ENCODE results near the gene RNF208. TPM values are rescaled to one million over a fixed set of nuclear protein-coding genes. Genes with fewer than 3 reads are reported as not detected.

RNF208 gene
- total RNA-seq, 2 donors from 2014 or later = 5.9 to 7.9 TPM

GRCh38 chr9:137186385-137186784 is 35.7 kb downstream of the RNF208 start:
- Histone ChIP-seq H3K4me1 (peaks cover 0 to 43% of the 10 kb centered on the region in 2 donors), H3K27ac (no peak overlapping the region), H3K36me3 (peaks cover 53% of the 10 kb centered on the region), H3K9me3 (no peaks in the 10 kb centered on the region), H3K27me3 (no peaks in the 10 kb centered on the region), H3K4me3 (no peak overlapping the region)
- no peak for DNase-seq (ENCODE audit: low spot score)
- TF ChIP-seq CTCF (IDR thresholded peaks at IDR 0.05) = no peak

- Histone ChIP-seq H3K9me3 (no peaks in the 10 kb centered on the region), H3K27ac (no peak overlapping the region), H3K4me3 (no peak overlapping the region), H3K36me3 (peaks cover 56% of the 10 kb centered on the region), H3K4me1 (peaks cover 0 to 43% of the 10 kb centered on the region in 2 donors), H3K27me3 (no peaks in the 10 kb centered on the region)
- DNase-seq (ENCODE audit: low spot score) = no peak
- no peak for TF ChIP-seq CTCF (IDR thresholded peaks at IDR 0.05)
Measured at GRCh38 chr9:137185921-137186320, 36.1 kb downstream of the RNF208 start.

GRCh38 chr9:137184881-137185660 is 37.0 kb downstream of the RNF208 start:
- TF ChIP-seq CTCF (IDR thresholded peaks at IDR 0.05) = no peak
- H3K4me1 ChIP-seq = peaks cover 0 to 34% of the 10 kb centered on the region in 2 donors
- H3K9me3 ChIP-seq = no peaks in the 10 kb centered on the region
- no peak for DNase-seq (ENCODE audit: low spot score)
- no peak overlapping the region for H3K27ac ChIP-seq
- H3K4me3 ChIP-seq = no peak overlapping the region
- H3K27me3 ChIP-seq = no peaks in the 10 kb centered on the region
- peaks cover 56% of the 10 kb centered on the region for H3K36me3 ChIP-seq

- no peaks in the 10 kb centered on the region for H3K27me3 ChIP-seq
- no peak for DNase-seq (ENCODE audit: low spot score)
- peaks cover 0 to 24% of the 10 kb centered on the region in 2 donors for H3K4me1 ChIP-seq
- no peaks in the 10 kb centered on the region for H3K9me3 ChIP-seq
- H3K27ac ChIP-seq = no peak overlapping the region
- H3K36me3 ChIP-seq = peaks cover 62% of the 10 kb centered on the region
- H3K4me3 ChIP-seq = no peak overlapping the region
- TF ChIP-seq CTCF (IDR thresholded peaks at IDR 0.05) = no peak
Measured at GRCh38 chr9:137183980-137184595, 38.0 kb downstream of the RNF208 start.

GRCh38 chr9:137182836-137183235 is 39.2 kb downstream of the RNF208 start:
- TF ChIP-seq CTCF (IDR thresholded peaks at IDR 0.05) = no peak
- no peak for DNase-seq (ENCODE audit: low spot score)
- Histone ChIP-seq H3K4me1 (peaks cover 0 to 21% of the 10 kb centered on the region in 2 donors), H3K27ac (no peak overlapping the region), H3K27me3 (no peaks in the 10 kb centered on the region), H3K4me3 (no peak overlapping the region), H3K36me3 (peaks cover 62% of the 10 kb centered on the region), H3K9me3 (no peaks in the 10 kb centered on the region)
